K562 (cell line): ENCODE measurements around the gene CDKN2C. TPM values are rescaled to one million over a fixed set of nuclear protein-coding genes. Genes with fewer than 3 reads are reported as not detected.

Source experiments
- ATAC-seq: fragments of 200-7000 bp; cut with Tn5 transposase; 3 replicates; pipeline ENCODE4 v1.9.1; 2020; ENCODE audit warnings: moderate library complexity
- BruUV-seq: library from RNA; stranded (reverse); fragments of 400-500 nt; replicated peaks from 2 replicates; lab custom pipeline; 2021; lab: Mats Ljungman, UMichigan
- CTCF ChIA-PET: fragments of 300-600 bp; formaldehyde crosslinking; extraction: SDS; loops from one replicate; lab custom pipeline; 2021; ENCODE audit warnings: low intra/inter-chr PET ratio; lab: Yijun Ruan, JAX
- POLR2A ChIA-PET: fragments of 300-600, 350-650 bp; sonication (Branson Sonifier 250); formaldehyde crosslinking; extraction: SDS; loops from one replicate; lab custom pipeline; 2021; ENCODE audit warnings: antibody characterized with exemption, inconsistent platforms; lab: Yijun Ruan, JAX
- DNase-seq, 4 experiments: peaks; one replicate each; pipeline versions ENCODE4 v3.0.0 to v3.0.0-alpha.2; 2011 to 2018; ENCODE audit warnings: low spot score in 3 of 4, mixed read lengths in 3 of 4; ENCODE audit errors: extremely low read depth in 1 of 4
- FAIRE-seq: peaks from 2 replicates; lab custom pipeline; 2011; peaks lifted over from hg19 to GRCh38; lab: Jason Lieb, UNC
- H2AFZ ChIP-seq: 2 replicates; pipeline ENCODE4 v1.6.0; 2011; ENCODE audit warnings: low read depth, low read length, control low read depth, inconsistent platforms
- H3K27ac ChIP-seq: fragments of 200-600 bp; 3 replicates; pipeline ENCODE4 v1.8.0; 2011; ENCODE audit warnings: low read depth, mild to moderate bottlenecking, control low read depth, inconsistent platforms, low read length, moderate library complexity, mixed read lengths; ENCODE audit errors: extremely low read depth
- H3K27me3 ChIP-seq, 2 experiments: fragments of 300-600 bp in 1 of 2; 2 replicates in 1 of 2; 3 replicates in 1 of 2; pipeline versions ENCODE4 v1.6.0 to v1.8.0; 2011; ENCODE audit warnings: inconsistent platforms in 2 of 2, low read length in 2 of 2, mild to moderate bottlenecking in 1 of 2, mixed read lengths in 1 of 2, moderate library complexity in 1 of 2; ENCODE audit not compliant: control insufficient read depth in 2 of 2, insufficient read depth in 2 of 2
- H3K36me3 ChIP-seq: fragments of 300-600 bp; 3 replicates; pipeline ENCODE4 v1.8.0; 2011; ENCODE audit warnings: mild to moderate bottlenecking, low read length, inconsistent platforms; ENCODE audit not compliant: control insufficient read depth, insufficient read depth
- H3K4me1 ChIP-seq, 2 experiments: fragments of 200-600 bp in 1 of 2; replicated peaks in 1 of 2; 2 replicates in 1 of 2; 3 replicates in 1 of 2; pipeline versions ENCODE4 v1.5.1 to v1.8.0; 2011; ENCODE audit warnings: inconsistent platforms in 2 of 2, low read length in 2 of 2, mild to moderate bottlenecking in 1 of 2, mixed read lengths in 1 of 2, moderate library complexity in 1 of 2; ENCODE audit not compliant: control insufficient read depth in 2 of 2, insufficient read depth in 2 of 2
- H3K4me2 ChIP-seq: 2 replicates; pipeline ENCODE4 v1.6.1; 2011; ENCODE audit warnings: low read length, control low read depth, inconsistent platforms, mixed read lengths; ENCODE audit not compliant: insufficient read depth
- H3K4me3 ChIP-seq: fragments of 200-600 bp; sonication (generic), shearing (Covaris generic); 2 replicates; pipeline ENCODE4 v1.5.1; 2016; ENCODE audit warnings: control low read depth, inconsistent platforms
- H3K79me2 ChIP-seq: fragments of 200-600 bp; 3 replicates; pipeline ENCODE4 v1.8.0; 2011; ENCODE audit warnings: low read length, inconsistent platforms; ENCODE audit not compliant: control insufficient read depth, insufficient read depth
- H3K9ac ChIP-seq, 2 experiments: 2 replicates each; pipeline versions ENCODE4 v1.6.0 to v1.6.1; 2011; ENCODE audit warnings: low read depth in 2 of 2, low read length in 2 of 2, control low read depth in 1 of 2, inconsistent platforms in 1 of 2, mild to moderate bottlenecking in 1 of 2, mixed read lengths in 1 of 2; ENCODE audit not compliant: insufficient read depth in 1 of 2
- H3K9me1 ChIP-seq: one replicate; pipeline ENCODE4 v1.6.0; 2011; ENCODE audit warnings: inconsistent platforms, mild to moderate bottlenecking, low read length, moderate library complexity; ENCODE audit not compliant: control insufficient read depth, insufficient read depth
- H3K9me3 ChIP-seq: replicated peaks from 2 replicates; pipeline ENCODE4 v1.5.1; 2011; ENCODE audit warnings: low read depth, low read length, inconsistent platforms; ENCODE audit not compliant: control insufficient read depth, insufficient read depth
- H4K20me1 ChIP-seq: replicated peaks from 2 replicates; pipeline ENCODE4 v1.6.1; 2011; ENCODE audit warnings: low read length, inconsistent platforms, mixed read lengths; ENCODE audit not compliant: control insufficient read depth, insufficient read depth
- CTCF ChIP-seq, 3 experiments: IDR thresholded peaks in 2 of 3; conservative IDR thresholded peaks in 1 of 3; 2 replicates each; pipeline ENCODE4 v1.5.1; 2011 to 2012; ENCODE audit warnings: low read length in 3 of 3, mild to moderate bottlenecking in 3 of 3, control low read depth in 2 of 3, improper control_type of control experiment in 1 of 3, inconsistent platforms in 1 of 3, low read depth in 1 of 3, mixed read lengths in 1 of 3, moderate library complexity in 1 of 3; ENCODE audit not compliant: insufficient read depth in 2 of 3
- ELF2 ChIP-seq: fragments of 250-450 bp; sonication (Bioruptor Pico); IDR thresholded peaks from 2 replicates; pipeline ENCODE4 v1.5.0; 2021; ENCODE audit warnings: mild to moderate bottlenecking
- MIER1 ChIP-seq: fragments of 450-650 bp; IDR thresholded peaks from 2 replicates; pipeline ENCODE4 v1.6.1; 2016; ENCODE audit warnings: antibody characterized with exemption, mild to moderate bottlenecking, low read depth
- SIN3A ChIP-seq, 2 experiments: fragments of 150-350 bp in 1 of 2; IDR thresholded peaks; 2 replicates each; pipeline ENCODE4 v1.6.1; 2011 to 2016; ENCODE audit warnings: borderline replicate concordance in 2 of 2, low read depth in 2 of 2, low read length in 2 of 2, mild to moderate bottlenecking in 2 of 2, moderate library complexity in 2 of 2; ENCODE audit not compliant: control insufficient read depth in 1 of 2
- ZNF354B ChIP-seq: fragments of 250-450 bp; sonication (Bioruptor Pico); IDR thresholded peaks from 2 replicates; pipeline ENCODE4 v1.4.0; 2020
- ZNF717 ChIP-seq: fragments of 250-450 bp; sonication (Bioruptor Pico); IDR thresholded peaks from 2 replicates; pipeline ENCODE4 v1.5.0; 2021
- ZNF766 ChIP-seq: fragments of 200-800 bp; sonication (Bioruptor generic); conservative IDR thresholded peaks from 2 replicates; pipeline ENCODE4 v1.6.1; 2016; ENCODE audit warnings: missing genetic modification characterization, missing compliant biosample characterization
- WGBS: fragments of 100-300 bp; shearing (Covaris generic); methylation state at CpG from one replicate; pipeline ENCODE4 v1.1.6; 2016; ENCODE audit warnings: low coverage, mixed read lengths; ENCODE audit not compliant: insufficient coverage; ENCODE audit errors: missing lambda C conversion rate; 5-methylcytosine and 5-hydroxymethylcytosine counted together
- in situ Hi-C: fragments of 300-500 bp; cut with MboI; formaldehyde crosslinking; loops from 4 replicates; pipeline ENCODE4 v1.15.0; 2018; ENCODE audit warnings: inconsistent platforms, mixed read lengths
- intact Hi-C: fragments of 100-400 bp; cut with micrococcal nuclease; formaldehyde crosslinking; loops from 2 replicates; pipeline ENCODE4 v1.14.2; 2022
- polyA plus RNA-seq, 8 experiments: library from polyadenylated mRNA; depleted of rRNA in 4 of 8; stranded (reverse) in 5 of 8; unstranded in 3 of 8; fragments of >200 nt; fragmentation: Nextera tagmentation in 2 of 8; fragmentation: Illumina TruSeq in 1 of 8; extraction: Ambion mirVana in 2 of 8; extraction: Trizol in 1 of 8; gene quantifications; 2 replicates each; pipeline versions ENCODE4 v1.2.1 to v1.2.3, GENCODE V29; 2011 to 2014; ENCODE audit warnings: inconsistent platforms in 1 of 8, missing spikeins in 1 of 8
- total RNA-seq, 7 experiments: library from RNA; depleted of rRNA in 6 of 7; stranded (reverse); fragments of >200 nt in 6 of 7; fragmentation: Illumina TruSeq in 2 of 7; extraction: Trizol in 2 of 7; gene quantifications; 2 replicates each; pipeline versions ENCODE4 v1.2.1 to v1.2.3, GENCODE V29; 2011 to 2021; ENCODE audit warnings: low replicate concordance in 1 of 7

CDKN2C gene
- total and polyA plus RNA-seq, 9 of the 15 experiments (the other 6 are each of a cell fraction or from before 2014, with no cell fraction given), result 11.9 to 74.3 (median 45.9) TPM

DNA sequence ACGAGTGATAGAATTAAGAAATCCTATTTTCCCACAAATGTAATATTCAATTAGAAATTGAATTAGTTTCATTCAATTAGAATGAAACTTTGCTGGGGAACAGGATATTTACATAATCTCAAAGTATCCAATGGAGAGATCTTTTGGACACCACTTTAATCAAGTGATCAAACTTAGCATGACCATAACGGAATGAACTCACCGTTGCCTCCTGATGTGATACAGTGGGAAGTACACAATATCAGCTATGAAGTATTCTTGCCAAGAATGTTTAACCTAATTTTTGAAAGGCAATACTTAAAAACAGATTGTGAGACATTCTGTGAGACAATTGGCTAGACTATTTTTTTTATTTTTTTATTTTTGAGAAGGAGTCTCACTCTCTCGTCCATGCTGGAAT lies 16.6 kb downstream of the CDKN2C start:
- H3K4me3 ChIP-seq, result no peak overlapping the region
- no peak for TF ChIP-seq ZNF354B (CRISPR knock-in tag)
- no peak for TF ChIP-seq SIN3A (IDR thresholded peaks at IDR 0.05; ENCODE audit: borderline replicate concordance in 2 of 2, control insufficient read depth in 1 of 2, low read depth in 2 of 2, low read length in 2 of 2)
- TF ChIP-seq ZNF717 (CRISPR knock-in tag), result no peak
- 0 out of 6 replicates have a peak, but pooled peaks of 1 of the 3 experiments have one; percentile 15 for TF ChIP-seq CTCF (IDR thresholded peaks at IDR 0.05 in 2 of 3, conservative IDR thresholded peaks at IDR 0.05 in 1 of 3; ENCODE audit: insufficient read depth in 2 of 3, low read depth in 1 of 3, low read length in 3 of 3)
- no peak for TF ChIP-seq MIER1
- no peak for TF ChIP-seq ELF2 (CRISPR knock-in tag)
- no peak for TF ChIP-seq ZNF766
- TF ChIP-seq, all 486 proteins: peak for 1
- ChIA-PET CTCF (interaction anchor here (0.7 kb wide), 1 partner anchor 309 kb away, joined by 3 read pairs; no protein-coding TSS in a partner anchor), POLR2A (interaction anchor here (0.7 to 1.8 kb wide), 2 partner anchors 8 to 296 kb away, joined by 3 to 6 read pairs; no protein-coding TSS in a partner anchor)
- Histone ChIP-seq H3K9me3 (no peaks in the 10 kb centered on the region), H3K9me1 (no peaks in the 10 kb centered on the region), H3K27me3 (no peaks in the 10 kb centered on the region), H4K20me1 (no peaks in the 10 kb centered on the region), H3K4me1 (peaks cover 0 to 4% of the 10 kb centered on the region in 2 experiments; a peak in 2 of 5 replicates), H2AFZ (no peak overlapping the region), H3K9ac (no peak overlapping the region), H3K27ac (no peak overlapping the region), H3K36me3 (no peaks in the 10 kb centered on the region), H3K4me2 (no peak overlapping the region), H3K79me2 (peaks cover 7% of the 10 kb centered on the region)
- in situ Hi-C loops (no loop called here), intact Hi-C loops (no loop called here)
- WGBS, result 69% methylated on average over 4 of the region's 4 CpGs
- no peak for FAIRE-seq
- no TSS peak for BruUV-seq
- no peak for DNase-seq
- ATAC-seq, result peak; percentile 18; the same call in 1 of the 3 replicates
